HFF-Myc (cell line): Measurements from ENCODE around the gene ACOT11.

ENCODE experiments used
- DNase-seq: peaks from one replicate; pipeline ENCODE4 v3.0.0-alpha.2; 2011; ENCODE audit warnings: low read depth; ENCODE audit errors: extremely low read depth
- H3K4me3 ChIP-seq: replicated peaks from 2 replicates; pipeline ENCODE4 v1.5.1; 2011; ENCODE audit warnings: low read depth, mild to moderate bottlenecking, control low read depth, low read length
- CTCF ChIP-seq: IDR thresholded peaks from 2 replicates; pipeline ENCODE4 v1.5.1; 2012; ENCODE audit warnings: mild to moderate bottlenecking, low read depth, low read length, control low read depth; ENCODE audit errors: missing control alignments

ACOT11 gene

GRCh38 chr1:54546651-54547401 is 1.2 kb upstream of the ACOT11 start:
- H3K4me3 ChIP-seq = no peak overlapping the region
- DNase-seq = no peak
- TF ChIP-seq CTCF = no peak

- no peak for TF ChIP-seq CTCF
- no peak overlapping the region for H3K4me3 ChIP-seq
Measured at GRCh38 chr1:54548389-54549044, 489 bp downstream of the ACOT11 start.

GRCh38 chr1:54549181-54549924 is 1.3 kb downstream of the ACOT11 start:
- no peak for TF ChIP-seq CTCF
- H3K4me3 ChIP-seq = no peak overlapping the region
- no peak for DNase-seq

More at GRCh38 chr1:54548389-54549044, 489 bp downstream of the ACOT11 start:
- DNase-seq = no peak

GRCh38 chr1:54551891-54552290 is 3.9 kb downstream of the ACOT11 start:
- no peak for TF ChIP-seq CTCF
- no peak for DNase-seq
- H3K4me3 ChIP-seq = no peak overlapping the region

DNA sequence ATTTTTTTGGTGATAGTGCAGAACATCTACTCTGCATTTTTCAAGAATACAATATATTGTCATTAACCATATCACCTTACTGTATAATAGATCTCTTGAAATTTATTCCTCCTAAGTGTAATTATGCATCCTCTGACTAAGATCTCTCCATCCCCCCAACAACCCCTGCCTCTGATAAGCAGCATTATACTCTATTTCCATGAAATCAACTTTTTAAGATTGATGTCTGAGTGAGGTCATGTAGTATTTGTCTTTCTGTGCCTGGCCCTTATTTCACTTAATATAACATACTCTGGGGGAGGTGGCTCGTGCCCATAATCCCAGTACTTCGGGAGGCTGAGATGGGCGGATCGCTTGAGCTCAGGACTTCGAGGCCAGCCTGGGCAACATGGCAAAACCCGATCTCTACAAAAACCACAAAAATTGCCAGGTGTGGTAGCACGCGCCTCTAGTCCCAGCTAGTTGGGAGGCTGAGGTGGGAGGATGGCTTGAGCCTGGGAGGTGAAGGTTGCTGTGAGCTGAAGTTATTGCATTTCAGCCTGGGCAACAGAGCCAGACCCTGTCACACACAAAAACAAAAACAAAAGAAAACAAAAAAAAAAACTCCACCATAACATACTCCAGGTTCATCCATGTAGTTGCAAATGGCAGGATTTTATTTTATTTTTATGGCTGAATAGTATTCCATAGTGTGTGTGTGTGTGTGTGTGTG is 5.7 kb downstream of the ACOT11 start:
- H3K4me3 ChIP-seq = no peak overlapping the region
- DNase-seq = no peak
- TF ChIP-seq CTCF = no peak

- no peak overlapping the region for H3K4me3 ChIP-seq
- DNase-seq = no peak
- TF ChIP-seq CTCF = no peak
Measured at GRCh38 chr1:54556110-54556509, 8.1 kb downstream of the ACOT11 start.
